Measurements from ENCODE around the gene DERA. TPM values are rescaled to one million over a fixed set of nuclear protein-coding genes. Genes with fewer than 3 reads are reported as not detected.
"Not testable (repeated sequence)": the region's sequence is repeated elsewhere in the genome, so short reads cannot be mapped to it uniquely, and the experiment has no call there.

Gene DERA
- total RNA-seq, 4 donors from 2014 or later = 30.2 to 43.4 (median 36.7) TPM

DNA sequence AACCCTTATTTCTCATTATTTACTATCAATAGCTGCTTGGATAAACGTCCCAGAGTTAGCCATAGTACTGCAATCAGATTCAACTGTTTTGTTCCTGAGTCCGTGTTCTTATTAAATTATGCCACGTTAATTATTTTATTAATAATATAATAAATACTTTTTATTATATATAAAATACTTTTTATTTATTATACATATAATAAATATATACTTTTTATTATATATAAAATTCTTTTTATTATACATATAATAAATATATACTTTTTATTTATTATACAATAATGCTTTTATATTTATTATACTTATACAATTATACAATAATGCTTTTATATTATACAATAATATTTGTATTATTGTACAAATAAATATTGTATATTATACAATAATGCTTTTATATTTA is 17.9 kb upstream of the DERA start:
- TF ChIP-seq, protein P1, sequence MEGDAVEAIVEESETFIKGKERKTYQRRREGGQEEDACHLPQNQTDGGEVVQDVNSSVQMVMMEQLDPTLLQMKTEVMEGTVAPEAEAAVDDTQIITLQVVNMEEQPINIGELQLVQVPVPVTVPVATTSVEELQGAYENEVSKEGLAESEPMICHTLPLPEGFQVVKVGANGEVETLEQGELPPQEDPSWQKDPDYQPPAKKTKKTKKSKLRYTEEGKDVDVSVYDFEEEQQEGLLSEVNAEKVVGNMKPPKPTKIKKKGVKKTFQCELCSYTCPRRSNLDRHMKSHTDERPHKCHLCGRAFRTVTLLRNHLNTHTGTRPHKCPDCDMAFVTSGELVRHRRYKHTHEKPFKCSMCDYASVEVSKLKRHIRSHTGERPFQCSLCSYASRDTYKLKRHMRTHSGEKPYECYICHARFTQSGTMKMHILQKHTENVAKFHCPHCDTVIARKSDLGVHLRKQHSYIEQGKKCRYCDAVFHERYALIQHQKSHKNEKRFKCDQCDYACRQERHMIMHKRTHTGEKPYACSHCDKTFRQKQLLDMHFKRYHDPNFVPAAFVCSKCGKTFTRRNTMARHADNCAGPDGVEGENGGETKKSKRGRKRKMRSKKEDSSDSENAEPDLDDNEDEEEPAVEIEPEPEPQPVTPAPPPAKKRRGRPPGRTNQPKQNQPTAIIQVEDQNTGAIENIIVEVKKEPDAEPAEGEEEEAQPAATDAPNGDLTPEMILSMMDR (IDR thresholded peaks at IDR 0.05) = no peak
- no peak for TF ChIP-seq POLR2A (IDR thresholded peaks at IDR 0.05)
- WGBS, 2 donors = 86 to 87% methylated on average over 3 of the region's 3 CpGs
- intact Hi-C loops (cut with DNase I; ENCODE audit: low total_unique reads) = no loop called here
- DNase-seq (ENCODE audit: low spot score in 2 of 2) = no peak
- H3K4me3 ChIP-seq (ENCODE audit: low read depth, poor library complexity, severe bottlenecking) = no peak overlapping the region

DNA sequence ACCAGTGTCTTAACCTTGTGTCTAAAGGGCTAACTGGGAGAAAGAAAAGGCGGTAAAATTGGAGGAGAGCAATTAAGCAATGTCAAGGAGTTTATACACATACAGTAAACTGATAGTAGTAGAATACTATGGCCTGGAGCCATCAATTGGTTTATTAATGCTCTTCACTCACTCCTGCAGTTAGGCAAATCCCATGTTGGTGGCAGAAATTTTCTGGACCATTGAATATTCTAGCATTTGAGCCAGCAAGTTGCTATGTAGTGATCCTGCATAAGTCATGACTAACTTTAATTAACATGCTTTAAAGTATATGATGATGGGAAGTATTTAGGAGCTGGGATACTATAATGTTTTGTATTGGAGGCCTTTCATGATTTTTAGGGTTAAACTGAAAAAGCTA is 14.3 kb upstream of the DERA start:
- WGBS, 2 donors = 81 to 96% methylated on average over 1 of the region's 1 CpG
- DNase-seq (ENCODE audit: low spot score in 2 of 2) = no peak
- H3K4me3 ChIP-seq (ENCODE audit: low read depth, poor library complexity, severe bottlenecking) = no peak overlapping the region
- intact Hi-C loops (cut with DNase I; ENCODE audit: low total_unique reads) = no loop called here
- TF ChIP-seq, protein P1 (IDR thresholded peaks at IDR 0.05) = no peak

DNA sequence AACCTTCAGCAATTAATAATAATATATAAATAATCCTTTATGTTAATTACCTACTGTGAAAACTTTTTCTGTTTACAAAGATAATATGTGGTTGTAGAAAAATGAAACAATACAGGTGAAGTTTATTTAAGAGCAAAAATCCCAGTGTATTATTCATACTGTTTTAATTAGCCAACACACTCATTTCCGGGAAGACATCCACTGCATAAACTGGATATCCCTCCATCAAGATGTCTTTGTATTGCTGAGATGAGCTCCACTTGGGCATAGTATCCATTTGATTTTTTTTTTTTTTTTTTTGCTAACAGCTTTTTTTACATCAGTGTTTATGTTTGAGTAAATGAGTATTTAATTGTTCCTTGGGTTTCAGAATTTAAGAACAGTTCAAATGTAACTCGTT is 13.7 kb upstream of the DERA start:
- intact Hi-C loops (cut with DNase I; ENCODE audit: low total_unique reads) = no loop called here
- no peak for DNase-seq (ENCODE audit: low spot score in 2 of 2)
- WGBS, 2 donors = 58 to 66% methylated on average over 2 of the region's 2 CpGs
- no peak overlapping the region for H3K4me3 ChIP-seq (ENCODE audit: low read depth, poor library complexity, severe bottlenecking)
- TF ChIP-seq, protein P1 (IDR thresholded peaks at IDR 0.05) = no peak
- no peak for TF ChIP-seq POLR2A (IDR thresholded peaks at IDR 0.05)

DNA sequence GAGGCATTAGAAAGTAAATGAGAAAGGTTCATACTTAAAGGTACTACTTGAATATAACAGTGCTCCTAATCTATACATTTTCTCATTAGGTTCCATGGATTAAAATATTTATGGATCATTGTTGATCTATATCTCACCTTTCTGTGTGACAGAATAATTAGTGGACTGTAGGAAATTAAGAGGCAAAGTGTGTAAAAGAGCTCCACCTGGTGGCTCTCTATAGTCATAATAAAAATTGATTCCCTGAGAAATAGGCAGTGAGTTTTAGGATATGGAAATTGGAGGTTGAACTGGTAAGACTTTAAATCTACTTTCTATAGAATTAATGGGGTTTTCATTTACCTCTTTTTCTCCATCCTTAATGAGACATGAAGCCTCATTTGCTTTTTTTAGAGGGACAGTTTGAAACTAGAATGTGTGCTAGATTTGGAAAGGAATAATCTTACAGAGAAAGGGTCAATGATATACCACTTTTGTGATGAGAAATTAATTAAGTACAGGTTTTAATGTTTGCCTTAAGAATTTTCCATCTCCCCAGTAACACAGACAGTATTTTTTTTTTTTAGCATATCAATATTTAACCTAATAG is 11.8 kb upstream of the DERA start:
- intact Hi-C loops (cut with DNase I; ENCODE audit: low total_unique reads) = no loop called here
- TF ChIP-seq, protein P1 (IDR thresholded peaks at IDR 0.05) = peak in 1 of 3 donors; percentile 14
- TF ChIP-seq POLR2A (IDR thresholded peaks at IDR 0.05) = no peak
- DNase-seq (ENCODE audit: low spot score in 2 of 2) = no peak
- no peak overlapping the region for H3K4me3 ChIP-seq (ENCODE audit: low read depth, poor library complexity, severe bottlenecking)

DNA sequence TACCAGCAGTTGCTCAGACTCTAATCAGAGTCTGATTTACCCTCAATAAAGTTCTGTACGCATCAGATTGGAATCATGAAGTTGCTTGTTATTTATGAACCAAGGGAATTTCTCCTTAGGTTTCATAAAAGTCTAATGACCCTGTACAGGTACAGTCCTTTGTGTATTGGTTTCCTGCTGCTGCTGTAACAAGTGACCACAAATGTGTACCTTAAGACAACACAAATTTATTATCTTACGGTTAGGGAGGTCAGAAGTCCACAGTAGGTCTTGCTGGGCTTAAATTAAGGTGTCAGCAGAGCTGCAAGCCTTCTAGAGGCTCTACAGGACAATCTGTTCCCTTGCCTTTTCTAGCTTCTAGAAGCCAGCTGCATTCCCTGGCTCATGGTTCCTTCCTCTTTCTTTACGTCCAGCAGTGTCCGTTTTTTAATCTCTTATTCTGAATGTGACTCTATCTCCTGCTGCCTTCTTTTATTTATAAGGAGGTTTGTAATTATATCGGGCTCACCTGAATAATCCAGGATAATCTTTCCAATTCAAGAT is 6.7 kb upstream of the DERA start:
- 88 to 89% methylated on average over 5 of the region's 5 CpGs for WGBS, 2 donors
- no peak for DNase-seq (ENCODE audit: low spot score in 2 of 2)
- intact Hi-C loops (cut with DNase I; ENCODE audit: low total_unique reads) = no loop called here
- no peak overlapping the region for H3K4me3 ChIP-seq (ENCODE audit: low read depth, poor library complexity, severe bottlenecking)
- no peak for TF ChIP-seq POLR2A (IDR thresholded peaks at IDR 0.05)
- TF ChIP-seq, protein P1 (IDR thresholded peaks at IDR 0.05) = no peak

DNA sequence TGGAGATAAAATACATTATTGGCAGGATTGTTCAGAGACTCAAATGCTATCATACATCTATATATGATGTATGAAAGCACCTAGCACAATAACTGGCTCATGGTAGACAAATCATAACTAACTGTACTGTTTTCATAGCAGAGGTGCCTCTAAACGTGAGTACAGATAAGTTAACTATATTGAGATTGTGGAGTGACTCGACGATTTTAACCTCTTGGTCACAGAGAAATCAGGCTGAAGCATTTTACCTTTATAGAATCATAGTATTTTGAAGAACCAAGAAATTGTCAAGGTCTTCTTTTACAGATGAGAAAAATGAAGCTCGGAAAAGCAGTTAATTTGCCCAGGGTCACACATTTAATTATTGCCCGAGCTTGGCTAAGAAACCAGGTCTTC is 666 bp upstream of the DERA start:
- no peak overlapping the region for H3K4me3 ChIP-seq (ENCODE audit: low read depth, poor library complexity, severe bottlenecking)
- intact Hi-C loops (cut with DNase I; ENCODE audit: low total_unique reads) = no loop called here
- TF ChIP-seq, protein P1 (IDR thresholded peaks at IDR 0.05) = no peak
- TF ChIP-seq POLR2A (IDR thresholded peaks at IDR 0.05) = no peak
- 66 to 68% methylated on average over 5 of the region's 5 CpGs for WGBS, 2 donors
- no peak for DNase-seq (ENCODE audit: low spot score in 2 of 2)

DNA sequence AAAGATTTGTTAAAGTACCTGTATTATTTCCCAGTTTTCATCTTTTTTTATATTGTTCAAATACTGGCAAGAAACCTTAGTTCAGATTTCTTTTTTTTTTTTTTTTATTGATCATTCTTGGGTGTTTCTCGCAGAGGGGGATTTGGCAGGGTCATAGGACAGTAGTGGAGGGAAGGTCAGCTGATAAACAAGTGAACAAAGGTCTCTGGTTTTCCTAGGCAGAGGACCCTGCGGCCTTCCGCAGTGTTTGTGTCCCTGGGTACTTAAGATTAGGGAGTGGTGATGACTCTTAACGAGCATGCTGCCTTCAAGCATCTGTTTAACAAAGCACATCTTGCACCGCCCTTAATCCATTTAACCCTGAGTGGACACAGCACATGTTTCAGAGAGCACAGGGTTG is 799 bp downstream of the DERA start:
- intact Hi-C loops (cut with DNase I; ENCODE audit: low total_unique reads) = not testable (repeated sequence)
- peak overlapping the region; percentile 56 for H3K4me3 ChIP-seq (ENCODE audit: low read depth, poor library complexity, severe bottlenecking)
- WGBS, 2 donors = 2 to 7% methylated on average over 4 to 5 of the region's 5 CpGs

DNA sequence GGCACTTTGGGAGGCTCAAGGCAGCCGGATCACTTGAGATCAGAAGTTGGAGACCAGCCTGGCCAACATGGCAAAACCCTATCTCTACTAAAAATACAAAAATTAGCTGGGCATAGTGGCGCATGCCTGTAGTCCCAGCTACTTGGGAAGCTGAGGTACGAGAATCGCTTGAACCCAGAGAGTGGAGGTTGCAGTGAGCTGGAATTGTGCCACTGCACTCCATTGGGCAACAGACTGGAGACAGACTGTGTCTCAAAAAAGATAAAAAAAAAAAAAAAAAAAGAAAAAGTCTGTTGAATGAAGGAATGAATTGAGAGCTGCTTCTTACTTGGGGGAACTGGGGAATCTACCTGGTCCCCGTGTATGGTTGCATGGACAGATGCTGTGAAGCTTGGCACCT is 3.0 kb downstream of the DERA start:
- H3K4me3 ChIP-seq (ENCODE audit: low read depth, poor library complexity, severe bottlenecking); intact Hi-C loops (cut with DNase I; ENCODE audit: low total_unique reads); DNase-seq (ENCODE audit: low spot score in 2 of 2): not testable (repeated sequence)
- 93% methylated on average over 5 of the region's 5 CpGs for WGBS, 2 donors

More for the DNA sequence above, 799 bp downstream of the DERA start:
- DNase-seq (ENCODE audit: low spot score in 2 of 2) = not testable (repeated sequence)
